ENCODE results near the gene DNAH6.
"Not testable (repeated sequence)": the region's sequence is repeated elsewhere in the genome, so short reads cannot be mapped to it uniquely, and the experiment has no call there.

DNAH6 gene

GRCh38 chr2:84770280-84770679 is 254.0 kb downstream of the DNAH6 start:
- no peak for DNase-seq (ENCODE audit: low spot score)
- TF ChIP-seq CTCF (IDR thresholded peaks at IDR 0.05; ENCODE audit: extremely low read depth, missing control alignments), result no peak

GRCh38 chr2:84771251-84771650 is 255.0 kb downstream of the DNAH6 start:
- TF ChIP-seq CTCF (IDR thresholded peaks at IDR 0.05; ENCODE audit: extremely low read depth, missing control alignments), result no peak

GRCh38 chr2:84773562-84773961 is 257.3 kb downstream of the DNAH6 start:
- DNase-seq (ENCODE audit: low spot score), result not testable (repeated sequence)

More at GRCh38 chr2:84771251-84771650, 255.0 kb downstream of the DNAH6 start:
- no peak for DNase-seq (ENCODE audit: low spot score)

- DNase-seq (ENCODE audit: low spot score), result no peak
- no peak for TF ChIP-seq CTCF (IDR thresholded peaks at IDR 0.05; ENCODE audit: extremely low read depth, missing control alignments)
Measured at GRCh38 chr2:84776011-84776410, 259.7 kb downstream of the DNAH6 start.

GRCh38 chr2:84778911-84779690 is 262.8 kb downstream of the DNAH6 start:
- TF ChIP-seq CTCF (IDR thresholded peaks at IDR 0.05; ENCODE audit: extremely low read depth, missing control alignments), result no peak
- no peak for DNase-seq (ENCODE audit: low spot score)

- TF ChIP-seq CTCF (IDR thresholded peaks at IDR 0.05; ENCODE audit: extremely low read depth, missing control alignments), result no peak
- DNase-seq (ENCODE audit: low spot score), result no peak
Measured at GRCh38 chr2:84779781-84780180, 263.5 kb downstream of the DNAH6 start.

GRCh38 chr2:84781942-84782716 is 265.8 kb downstream of the DNAH6 start:
- DNase-seq (ENCODE audit: low spot score), result peak; percentile 10
- TF ChIP-seq CTCF (IDR thresholded peaks at IDR 0.05; ENCODE audit: extremely low read depth, missing control alignments), result no peak
